GM08714 (cell line): Measurements from ENCODE around the gene VASH1.

Experiments used
- H3K4me3 ChIP-seq: fragments of 200-500 bp; sonication (Bioruptor generic); 2 replicates; pipeline ENCODE4 v1.5.1; 2014; ENCODE audit warnings: mild to moderate bottlenecking, low read length, inconsistent platforms
- ZNF274 ChIP-seq: IDR thresholded peaks from 2 replicates; pipeline ENCODE4 v1.6.1; 2012; ENCODE audit warnings: mild to moderate bottlenecking, low read depth, low read length

Gene VASH1

GRCh38 chr14:76780875-76781647, 19.8 kb downstream of the VASH1 start:
- no peak for TF ChIP-seq ZNF274
- no peak overlapping the region for H3K4me3 ChIP-seq

DNA sequence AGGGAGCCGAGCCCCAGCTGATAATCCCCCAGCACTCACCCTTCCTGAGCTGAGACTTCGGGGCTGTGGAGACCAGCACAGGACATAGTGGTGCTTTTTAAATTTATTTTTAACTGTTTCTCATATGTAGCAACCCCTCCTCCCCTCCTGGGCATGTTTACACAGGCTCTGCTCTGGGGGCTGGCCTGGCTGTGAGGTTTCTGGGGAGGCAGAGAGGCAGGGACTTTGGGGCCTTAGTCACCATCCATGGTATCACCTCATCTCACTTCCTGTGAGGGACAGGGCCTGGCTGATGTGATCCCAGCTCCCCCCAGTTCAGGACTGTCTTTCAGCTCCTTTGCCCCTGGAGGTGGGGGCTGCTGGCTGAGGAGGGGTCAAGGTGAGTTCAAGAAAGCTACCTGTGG, 20.4 kb downstream of the VASH1 start:
- H3K4me3 ChIP-seq, result no peak overlapping the region
- no peak for TF ChIP-seq ZNF274

- H3K4me3 ChIP-seq, result no peak overlapping the region
- no peak for TF ChIP-seq ZNF274
Measured at GRCh38 chr14:76782115-76782884, 21.0 kb downstream of the VASH1 start.

DNA sequence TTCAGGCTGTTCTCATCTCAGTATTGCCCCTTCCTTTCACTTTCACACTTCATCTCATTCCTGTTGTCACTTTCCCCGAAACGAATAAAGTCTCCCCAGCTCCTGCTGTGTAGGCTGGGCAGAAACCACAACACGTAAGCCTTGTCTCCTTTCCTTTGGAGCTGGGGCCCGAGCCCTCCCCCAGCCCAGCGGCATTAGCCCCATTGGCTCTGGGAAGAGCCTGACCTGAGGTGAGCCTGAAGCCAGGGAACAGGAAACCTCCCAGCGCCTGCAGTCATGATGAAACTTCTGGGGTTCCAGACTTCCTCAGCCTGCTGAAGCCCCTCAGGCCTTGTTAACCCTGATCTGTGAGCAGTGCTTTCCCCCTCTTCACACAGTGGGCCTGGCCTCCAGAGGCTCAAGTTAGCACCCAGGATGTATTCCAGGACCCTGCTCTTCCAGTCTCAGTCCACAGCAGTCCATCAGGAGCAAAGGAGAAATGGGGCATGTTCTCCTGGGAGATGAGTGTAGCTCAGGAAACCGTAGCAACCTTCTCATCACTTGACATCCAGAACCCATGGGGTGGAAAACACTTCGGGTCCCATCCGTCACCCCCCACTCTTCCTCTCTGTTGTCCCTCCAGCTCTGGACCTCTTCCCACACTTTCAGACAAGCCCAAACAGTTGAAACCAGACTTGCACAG, 21.8 kb downstream of the VASH1 start:
- no peak for TF ChIP-seq ZNF274

DNA sequence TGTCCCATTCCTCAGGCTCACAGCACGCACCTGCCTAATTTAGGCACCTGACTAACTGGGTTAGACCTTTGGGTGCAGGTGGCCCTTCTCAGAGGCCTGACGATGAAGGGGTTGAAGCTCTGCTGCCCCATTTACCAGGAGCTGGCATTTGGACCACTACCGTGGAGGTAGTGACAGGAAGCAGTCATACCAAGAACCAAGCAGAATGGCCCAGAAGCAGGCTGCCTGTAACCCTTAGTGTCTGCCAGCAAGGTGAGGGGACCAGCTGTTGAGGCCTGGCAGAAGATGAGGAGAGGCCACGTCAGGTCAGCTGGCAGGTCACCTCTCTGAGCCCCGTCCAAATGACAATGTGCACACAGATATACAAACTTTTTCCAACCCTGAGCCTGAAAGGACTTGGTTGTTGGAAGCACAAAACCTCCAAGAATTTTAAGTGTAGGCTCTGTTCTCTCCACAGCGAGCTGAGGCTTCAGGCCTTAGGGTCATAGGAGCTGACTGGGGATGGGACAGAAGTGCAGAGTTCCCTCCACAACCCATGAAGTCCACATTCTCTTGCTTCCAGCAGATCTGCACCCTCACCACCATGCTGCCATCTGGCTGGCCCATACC, 23.1 kb downstream of the VASH1 start:
- no peak for TF ChIP-seq ZNF274
- no peak overlapping the region for H3K4me3 ChIP-seq

More for the DNA sequence above, 21.8 kb downstream of the VASH1 start:
- H3K4me3 ChIP-seq, result no peak overlapping the region

GRCh38 chr14:76784881-76785280, 23.6 kb downstream of the VASH1 start:
- no peak for TF ChIP-seq ZNF274

GRCh38 chr14:76786601-76787000, 25.3 kb downstream of the VASH1 start:
- TF ChIP-seq ZNF274, result no peak
- no peak overlapping the region for H3K4me3 ChIP-seq

More at GRCh38 chr14:76784881-76785280, 23.6 kb downstream of the VASH1 start:
- no peak overlapping the region for H3K4me3 ChIP-seq

GRCh38 chr14:76792422-76792821, 31.2 kb downstream of the VASH1 start:
- TF ChIP-seq ZNF274, result no peak
- no peak overlapping the region for H3K4me3 ChIP-seq

- no peak overlapping the region for H3K4me3 ChIP-seq
- TF ChIP-seq ZNF274, result no peak
Measured at GRCh38 chr14:76793324-76793723, 32.1 kb downstream of the VASH1 start.

DNA sequence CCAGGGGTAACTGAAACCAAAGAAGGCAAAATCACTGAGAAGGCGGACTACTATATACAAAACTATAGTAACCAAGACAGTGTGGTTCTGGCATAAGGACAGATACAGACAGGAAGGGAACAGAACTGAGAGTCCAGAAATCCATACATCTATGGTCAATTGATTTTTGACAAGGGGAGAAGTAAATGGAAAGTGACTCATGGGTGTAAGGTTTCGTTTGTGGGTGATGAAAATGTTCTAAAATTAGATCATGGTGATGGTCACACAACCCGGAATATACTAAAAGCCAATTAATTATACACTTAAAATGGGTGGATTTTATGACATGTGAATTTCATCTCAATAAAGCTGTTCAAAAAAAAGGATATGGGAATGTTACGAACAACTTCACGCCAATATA, 32.7 kb downstream of the VASH1 start:
- no peak overlapping the region for H3K4me3 ChIP-seq
- no peak for TF ChIP-seq ZNF274

DNA sequence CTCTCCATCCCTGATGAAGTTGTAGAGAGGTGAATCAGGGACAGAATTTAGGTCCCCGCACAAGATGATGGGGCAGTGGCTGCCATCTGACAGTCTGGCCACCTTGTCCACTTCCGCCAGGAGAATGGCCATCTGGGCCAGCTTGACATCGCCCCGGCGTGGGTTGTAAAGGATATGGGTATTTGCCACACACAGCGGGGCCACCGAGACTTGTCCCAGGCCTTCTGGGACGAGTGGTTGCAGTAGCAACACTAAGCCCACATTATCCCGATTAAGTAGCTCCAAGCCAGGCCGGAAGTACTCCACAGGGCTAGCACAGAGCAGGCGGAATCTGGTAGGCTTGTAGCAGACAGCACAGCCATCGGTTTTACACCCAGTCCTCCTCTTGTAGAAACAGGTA, 45.2 kb downstream of the VASH1 start:
- no peak overlapping the region for H3K4me3 ChIP-seq
- TF ChIP-seq ZNF274, result no peak

- H3K4me3 ChIP-seq, result no peak overlapping the region
- no peak for TF ChIP-seq ZNF274
Measured at GRCh38 chr14:76808011-76808410, 46.7 kb downstream of the VASH1 start.

DNA sequence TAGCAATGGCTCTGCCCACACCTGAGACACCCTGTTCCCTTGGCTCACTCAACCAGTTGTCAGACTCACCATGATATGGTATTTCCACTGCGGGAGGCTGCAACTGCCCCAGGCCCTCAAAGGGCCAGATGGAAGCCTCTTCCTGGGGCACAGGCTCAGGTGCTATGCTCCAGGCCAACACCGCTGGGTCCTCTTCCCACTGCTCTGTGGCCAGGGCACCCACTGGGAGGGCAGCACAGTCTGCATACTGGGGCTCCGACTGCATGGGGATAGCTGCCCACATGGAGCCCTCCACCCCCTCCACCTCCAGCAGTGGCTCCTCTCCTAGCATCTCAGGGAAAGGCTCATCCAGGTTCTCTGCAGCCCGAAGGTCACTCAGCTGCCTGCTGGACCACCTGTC, 47.7 kb downstream of the VASH1 start:
- H3K4me3 ChIP-seq, result no peak overlapping the region
- no peak for TF ChIP-seq ZNF274

GRCh38 chr14:76810525-76810924, 49.3 kb downstream of the VASH1 start:
- no peak for TF ChIP-seq ZNF274
- H3K4me3 ChIP-seq, result no peak overlapping the region
